ENCODE measurements around the gene SLC7A5.
"Not testable (repeated sequence)": the region's sequence is repeated elsewhere in the genome, so short reads cannot be mapped to it uniquely, and the experiment has no call there.

SLC7A5 gene

DNA sequence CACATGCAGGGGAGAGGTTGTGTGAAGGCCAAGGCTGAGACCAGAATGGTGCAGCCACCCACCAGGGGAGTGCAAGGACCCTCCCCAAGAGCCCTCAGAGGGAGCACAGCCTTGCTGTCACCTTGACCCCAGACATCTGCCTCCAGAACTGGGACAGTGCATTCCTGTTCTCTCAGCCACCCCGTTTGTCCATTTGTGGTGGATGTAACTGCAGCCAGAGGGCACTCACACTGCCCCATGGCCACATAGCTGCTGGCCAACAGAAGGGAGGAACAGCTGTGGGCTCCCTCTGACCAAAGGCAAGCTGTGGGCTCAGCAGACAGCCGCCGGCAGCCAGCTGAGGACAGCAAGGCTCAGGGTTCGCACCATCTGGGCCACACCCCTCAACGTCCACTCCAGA is 53.7 kb downstream of the SLC7A5 start:
- TF ChIP-seq, protein P1, sequence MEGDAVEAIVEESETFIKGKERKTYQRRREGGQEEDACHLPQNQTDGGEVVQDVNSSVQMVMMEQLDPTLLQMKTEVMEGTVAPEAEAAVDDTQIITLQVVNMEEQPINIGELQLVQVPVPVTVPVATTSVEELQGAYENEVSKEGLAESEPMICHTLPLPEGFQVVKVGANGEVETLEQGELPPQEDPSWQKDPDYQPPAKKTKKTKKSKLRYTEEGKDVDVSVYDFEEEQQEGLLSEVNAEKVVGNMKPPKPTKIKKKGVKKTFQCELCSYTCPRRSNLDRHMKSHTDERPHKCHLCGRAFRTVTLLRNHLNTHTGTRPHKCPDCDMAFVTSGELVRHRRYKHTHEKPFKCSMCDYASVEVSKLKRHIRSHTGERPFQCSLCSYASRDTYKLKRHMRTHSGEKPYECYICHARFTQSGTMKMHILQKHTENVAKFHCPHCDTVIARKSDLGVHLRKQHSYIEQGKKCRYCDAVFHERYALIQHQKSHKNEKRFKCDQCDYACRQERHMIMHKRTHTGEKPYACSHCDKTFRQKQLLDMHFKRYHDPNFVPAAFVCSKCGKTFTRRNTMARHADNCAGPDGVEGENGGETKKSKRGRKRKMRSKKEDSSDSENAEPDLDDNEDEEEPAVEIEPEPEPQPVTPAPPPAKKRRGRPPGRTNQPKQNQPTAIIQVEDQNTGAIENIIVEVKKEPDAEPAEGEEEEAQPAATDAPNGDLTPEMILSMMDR (IDR thresholded peaks at IDR 0.05), result no peak
- Histone ChIP-seq H3K4me1 (ENCODE audit: control insufficient read depth in 1 of 2, insufficient read depth in 1 of 2, low read depth in 1 of 2, low read length in 1 of 2) (peaks cover 23% of the 10 kb centered on the region in 2 experiments), H3K27ac (peak overlapping the region; percentile 21), H3K4me3 (ENCODE audit: low read depth in 1 of 2, low read length in 1 of 2) (no peak overlapping the region), H3K27me3 (no peaks in the 10 kb centered on the region), H3K36me3 (no peaks in the 10 kb centered on the region), H3K9me3 (peaks cover 17% of the 10 kb centered on the region)

DNA sequence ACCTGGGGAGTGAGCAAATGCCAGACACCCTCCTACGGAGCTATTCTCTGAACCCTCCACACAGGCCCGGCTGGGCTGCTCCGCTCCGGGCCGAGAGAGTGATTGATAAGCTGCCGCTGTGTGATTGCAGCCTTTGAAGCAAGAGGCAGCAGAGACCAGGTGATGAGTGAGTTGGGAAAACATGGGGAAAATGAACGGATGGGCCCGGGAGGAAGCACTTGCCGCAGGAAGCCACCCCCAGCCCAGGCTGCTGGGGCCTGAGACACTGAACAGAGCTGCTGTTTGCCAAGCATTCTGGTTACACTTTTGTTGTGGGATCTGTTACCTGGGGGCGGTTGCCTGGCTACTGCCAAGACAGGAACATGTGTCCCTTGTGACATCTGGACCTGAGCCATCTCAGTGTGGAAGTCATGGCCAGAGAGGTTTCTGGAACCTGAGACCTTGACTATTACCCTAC is 57.1 kb downstream of the SLC7A5 start:
- Histone ChIP-seq H3K4me1 (ENCODE audit: control insufficient read depth in 1 of 2, insufficient read depth in 1 of 2, low read depth in 1 of 2, low read length in 1 of 2) (peaks cover 51 to 53% of the 10 kb centered on the region in 2 experiments), H3K4me3 (ENCODE audit: low read depth in 1 of 2, low read length in 1 of 2) (no peak overlapping the region), H3K36me3 (no peaks in the 10 kb centered on the region), H3K27me3 (no peaks in the 10 kb centered on the region), H3K27ac (no peak overlapping the region), H3K9me3 (no peaks in the 10 kb centered on the region)
- TF ChIP-seq, protein P1 (IDR thresholded peaks at IDR 0.05), result no peak

DNA sequence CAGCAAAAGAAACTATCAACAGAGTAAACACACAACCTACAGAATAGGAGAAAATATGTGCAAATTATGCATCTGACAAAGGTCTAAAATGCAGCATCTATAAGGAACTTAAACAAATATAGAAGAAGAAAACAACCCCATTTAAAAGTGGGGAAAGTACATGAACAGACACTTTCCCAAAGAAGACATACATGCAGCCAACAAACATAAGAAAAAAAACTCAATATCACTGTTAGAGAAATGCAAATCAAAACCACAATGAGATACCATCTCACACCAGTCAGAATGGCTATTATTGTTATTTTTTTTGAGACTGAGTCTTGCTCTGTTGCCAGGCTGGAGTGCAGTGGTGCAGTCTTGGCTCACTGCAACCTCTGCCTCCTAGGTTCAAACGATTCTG is 57.9 kb downstream of the SLC7A5 start:
- not testable (repeated sequence) for H3K9me3 ChIP-seq; H3K27ac ChIP-seq; H3K27me3 ChIP-seq; H3K4me3 ChIP-seq (ENCODE audit: low read depth in 1 of 2, low read length in 1 of 2); H3K36me3 ChIP-seq
- H3K4me1 ChIP-seq (ENCODE audit: control insufficient read depth in 1 of 2, insufficient read depth in 1 of 2, low read depth in 1 of 2, low read length in 1 of 2), result peaks cover 55 to 58% of the 10 kb centered on the region in 2 experiments

DNA sequence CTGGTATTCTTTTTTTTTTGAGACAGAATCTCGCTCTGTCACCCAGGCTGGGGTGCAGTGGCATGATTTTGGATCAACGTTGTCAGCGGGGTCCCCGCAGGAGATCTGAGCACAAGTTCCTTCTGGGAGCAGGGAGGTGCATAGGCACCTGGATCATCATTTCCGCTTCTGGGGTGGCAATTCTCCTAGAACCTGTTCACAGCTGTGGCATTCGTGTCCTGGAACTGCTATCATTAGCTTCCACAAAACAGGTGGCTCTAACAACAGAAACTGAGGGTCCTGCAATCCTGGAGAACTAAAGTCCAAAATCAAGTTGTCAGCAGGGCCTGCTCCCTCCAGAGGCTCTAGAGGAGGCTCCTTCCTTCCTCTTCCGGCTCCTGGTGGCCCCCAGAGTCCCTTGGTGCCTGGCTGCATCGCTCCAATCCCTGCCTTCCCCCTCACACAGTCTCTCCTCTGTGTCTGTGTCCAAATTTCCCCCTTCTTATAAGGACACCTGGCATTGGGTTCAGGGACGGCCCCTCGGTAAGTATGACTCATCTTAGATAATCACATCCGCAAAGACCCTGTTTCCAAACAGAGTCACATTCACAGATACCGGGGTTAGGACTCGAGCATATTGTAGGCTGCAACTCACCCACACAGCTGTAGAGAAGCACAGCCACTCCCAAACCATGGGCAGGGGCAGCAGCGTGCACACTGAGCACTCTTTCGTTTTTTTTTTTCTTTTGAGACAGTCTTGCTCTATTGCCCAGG is 60.0 kb downstream of the SLC7A5 start:
- TF ChIP-seq, protein P1 (IDR thresholded peaks at IDR 0.05), result no peak
- Histone ChIP-seq H3K27ac (no peak overlapping the region), H3K4me1 (ENCODE audit: control insufficient read depth in 1 of 2, insufficient read depth in 1 of 2, low read depth in 1 of 2, low read length in 1 of 2) (peaks cover 48 to 49% of the 10 kb centered on the region in 2 experiments), H3K36me3 (no peaks in the 10 kb centered on the region), H3K9me3 (no peaks in the 10 kb centered on the region), H3K4me3 (ENCODE audit: low read depth in 1 of 2, low read length in 1 of 2) (no peak overlapping the region), H3K27me3 (no peaks in the 10 kb centered on the region)

DNA sequence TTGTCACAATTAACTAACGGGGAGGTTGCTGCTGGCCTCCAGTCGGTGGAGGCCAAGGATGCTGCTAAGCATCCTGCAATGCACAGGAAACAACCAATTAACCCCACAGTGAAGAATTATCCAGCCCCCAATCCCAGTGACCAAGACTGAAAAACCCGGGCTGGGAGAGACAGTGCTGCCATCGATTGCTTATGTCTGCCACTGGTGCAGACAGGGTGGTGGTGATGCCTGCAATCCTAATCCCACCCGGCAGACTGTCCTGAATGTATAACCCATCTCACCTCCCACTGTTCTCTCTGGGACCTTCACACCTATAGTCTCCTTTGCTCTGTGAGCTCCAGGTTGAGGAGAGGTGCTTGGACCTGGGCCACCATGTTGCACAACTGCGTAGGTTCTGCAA is 61.2 kb downstream of the SLC7A5 start:
- TF ChIP-seq, protein P1 (IDR thresholded peaks at IDR 0.05), result no peak
- H3K4me3 ChIP-seq (ENCODE audit: low read depth in 1 of 2, low read length in 1 of 2), result no peak overlapping the region
- no peak overlapping the region for H3K27ac ChIP-seq
- H3K9me3 ChIP-seq, result no peaks in the 10 kb centered on the region
- no peaks in the 10 kb centered on the region for H3K27me3 ChIP-seq
- peaks cover 49% of the 10 kb centered on the region in 2 experiments for H3K4me1 ChIP-seq (ENCODE audit: control insufficient read depth in 1 of 2, insufficient read depth in 1 of 2, low read depth in 1 of 2, low read length in 1 of 2)
- H3K36me3 ChIP-seq, result no peaks in the 10 kb centered on the region
